Measurements from ENCODE around the gene ACBD5. TPM values are rescaled to one million over a fixed set of nuclear protein-coding genes. Genes with fewer than 3 reads are reported as not detected.

ACBD5 gene
- total RNA-seq, 6 experiments from 2014 or later = 19.8 to 26.2 (median 23.0) TPM

GRCh38 chr10:27207350-27207749 is 33.2 kb downstream of the ACBD5 start:
- DNase-seq = no peak
- H3K9me3 Mint-ChIP-seq = no peaks in the 10 kb centered on the region
- no peak overlapping the region for H3K27ac Mint-ChIP-seq
- H3K4me1 Mint-ChIP-seq (ENCODE audit: low read depth) = no peaks in the 10 kb centered on the region
- H3K4me3 Mint-ChIP-seq = no peak overlapping the region
- no peak for TF ChIP-seq CTCF (IDR thresholded peaks at IDR 0.05)
- H3K27me3 Mint-ChIP-seq (ENCODE audit: insufficient read depth) = no peaks in the 10 kb centered on the region
- H3K36me3 Mint-ChIP-seq (ENCODE audit: low read depth) = peaks cover 9% of the 10 kb centered on the region

- Mint-ChIP-seq H3K9me3 (no peaks in the 10 kb centered on the region), H3K27ac (no peak overlapping the region), H3K4me1 (ENCODE audit: low read depth) (no peaks in the 10 kb centered on the region), H3K4me3 (no peak overlapping the region), H3K36me3 (ENCODE audit: low read depth) (peaks cover 10% of the 10 kb centered on the region), H3K27me3 (ENCODE audit: insufficient read depth) (no peaks in the 10 kb centered on the region)
- no peak for DNase-seq
- no peak for TF ChIP-seq CTCF (IDR thresholded peaks at IDR 0.05)
These were observed 36.8 kb downstream of the ACBD5 start for GRCh38 chr10:27203806-27204205.

GRCh38 chr10:27197980-27198620 is 42.5 kb downstream of the ACBD5 start:
- Mint-ChIP-seq H3K4me3 (no peak overlapping the region), H3K36me3 (ENCODE audit: low read depth) (peaks cover 5% of the 10 kb centered on the region; the same call in 1 of the 2 replicates), H3K27ac (no peak overlapping the region), H3K4me1 (ENCODE audit: low read depth) (no peaks in the 10 kb centered on the region), H3K27me3 (ENCODE audit: insufficient read depth) (no peaks in the 10 kb centered on the region), H3K9me3 (no peaks in the 10 kb centered on the region)
- TF ChIP-seq CTCF (IDR thresholded peaks at IDR 0.05) = no peak
- no peak for DNase-seq

- peak; percentile 92 for DNase-seq
- H3K36me3 Mint-ChIP-seq (ENCODE audit: low read depth) = no peaks in the 10 kb centered on the region
- H3K9me3 Mint-ChIP-seq = no peaks in the 10 kb centered on the region
- peak overlapping the region; percentile 27; the same call in 1 of the 2 replicates for H3K4me3 Mint-ChIP-seq
- no peaks in the 10 kb centered on the region; the same call in 1 of the 2 replicates for H3K27me3 Mint-ChIP-seq (ENCODE audit: insufficient read depth)
- H3K27ac Mint-ChIP-seq = peak overlapping the region; percentile 86
- peaks cover 18% of the 10 kb centered on the region for H3K4me1 Mint-ChIP-seq (ENCODE audit: low read depth)
- no peak for TF ChIP-seq CTCF (IDR thresholded peaks at IDR 0.05)
These were observed 48.3 kb downstream of the ACBD5 start for GRCh38 chr10:27192284-27192683.

GRCh38 chr10:27190508-27190907 is 50.1 kb downstream of the ACBD5 start:
- no peaks in the 10 kb centered on the region for H3K9me3 Mint-ChIP-seq
- peaks cover 18% of the 10 kb centered on the region for H3K4me1 Mint-ChIP-seq (ENCODE audit: low read depth)
- TF ChIP-seq CTCF (IDR thresholded peaks at IDR 0.05) = no peak
- no peak for DNase-seq
- no peak overlapping the region for H3K27ac Mint-ChIP-seq
- no peak overlapping the region for H3K4me3 Mint-ChIP-seq
- H3K36me3 Mint-ChIP-seq (ENCODE audit: low read depth) = no peaks in the 10 kb centered on the region
- H3K27me3 Mint-ChIP-seq (ENCODE audit: insufficient read depth) = no peaks in the 10 kb centered on the region; the same call in 1 of the 2 replicates
